HepG2 (cell line): ENCODE measurements around the gene HLF. TPM values are rescaled to one million over a fixed set of nuclear protein-coding genes. Genes with fewer than 3 reads are reported as not detected.

Source experiments
- CEBPB ChIP-seq: IDR thresholded peaks from 2 replicates; pipeline ENCODE4 v1.6.1; 2011; ENCODE audit warnings: low read depth, low read length, improper control_type of control experiment, borderline replicate concordance
- CHD4 ChIP-seq: fragments of 200-600 bp; sonication (generic); IDR thresholded peaks from 2 replicates; pipeline ENCODE4 v1.7.0; 2017; ENCODE audit warnings: mild to moderate bottlenecking, low read length, borderline replicate concordance
- ETS1 ChIP-seq: sonication (generic); formaldehyde crosslinking; IDR thresholded peaks from 2 replicates; pipeline ENCODE4 v1.4.0; 2020; ENCODE audit warnings: missing genetic modification reagents
- GTF2F1 ChIP-seq: fragments of 150-350 bp; IDR thresholded peaks from 2 replicates; pipeline ENCODE4 v1.6.1; 2014; ENCODE audit warnings: low read length
- HDAC1 ChIP-seq: sonication (generic); formaldehyde crosslinking; IDR thresholded peaks from 2 replicates; pipeline ENCODE4 v1.5.1; 2020; ENCODE audit warnings: mild to moderate bottlenecking, missing genetic modification reagents
- ISL2 ChIP-seq: sonication (generic); formaldehyde crosslinking; IDR thresholded peaks from 2 replicates; pipeline ENCODE4 v1.5.0; 2020; ENCODE audit warnings: missing genetic modification reagents
- MEIS1 ChIP-seq: sonication (generic); formaldehyde crosslinking; IDR thresholded peaks from 2 replicates; pipeline ENCODE4 v1.9.0; 2021; ENCODE audit warnings: mild to moderate bottlenecking, missing genetic modification reagents, moderate library complexity, borderline replicate concordance
- MEIS2 ChIP-seq: sonication (generic); formaldehyde crosslinking; IDR thresholded peaks from 2 replicates; pipeline ENCODE4 v1.9.0; 2021; ENCODE audit warnings: mild to moderate bottlenecking, missing genetic modification reagents
- MIER2 ChIP-seq: IDR thresholded peaks from 2 replicates; pipeline ENCODE4 v1.6.1; 2016; ENCODE audit warnings: missing biosample characterization, missing genetic modification reagents
- NKX3-1 ChIP-seq: sonication (generic); formaldehyde crosslinking; IDR thresholded peaks from 2 replicates; pipeline ENCODE4 v1.5.0; 2020; ENCODE audit warnings: missing genetic modification reagents
- PHF20 ChIP-seq: sonication (generic); formaldehyde crosslinking; IDR thresholded peaks from 2 replicates; pipeline ENCODE4 v1.5.0; 2020; ENCODE audit warnings: mild to moderate bottlenecking, missing genetic modification reagents
- SSRP1 ChIP-seq: IDR thresholded peaks from 2 replicates; pipeline ENCODE4 v1.6.1; 2016; ENCODE audit warnings: control low read depth
- TIGD3 ChIP-seq: sonication (generic); formaldehyde crosslinking; IDR thresholded peaks from 2 replicates; pipeline ENCODE4 v1.5.1; 2020; ENCODE audit warnings: mild to moderate bottlenecking, missing genetic modification reagents, borderline replicate concordance
- YY1 ChIP-seq: IDR thresholded peaks from 2 replicates; pipeline ENCODE4 v1.6.1; 2011; ENCODE audit warnings: low read length, low read depth, moderate library complexity, mild to moderate bottlenecking; ENCODE audit not compliant: insufficient read depth, insufficient replicate concordance
- ZBTB1 ChIP-seq: sonication (generic); formaldehyde crosslinking; IDR thresholded peaks from 2 replicates; pipeline ENCODE4 v1.4.0; 2020; ENCODE audit warnings: missing genetic modification reagents, borderline replicate concordance
- ZFP36L2 ChIP-seq: sonication (generic); formaldehyde crosslinking; IDR thresholded peaks from 2 replicates; pipeline ENCODE4 v1.4.0; 2020; ENCODE audit warnings: missing genetic modification reagents
- ZNF264 ChIP-seq: sonication (generic); formaldehyde crosslinking; IDR thresholded peaks from 2 replicates; pipeline ENCODE4 v1.4.0; 2020; ENCODE audit warnings: missing genetic modification reagents
- ZNF569 ChIP-seq: sonication (generic); formaldehyde crosslinking; IDR thresholded peaks from 2 replicates; pipeline ENCODE4 v1.5.0; 2020; ENCODE audit warnings: mild to moderate bottlenecking, missing genetic modification reagents, moderate library complexity, borderline replicate concordance
- ZNF644 ChIP-seq: IDR thresholded peaks from 2 replicates; pipeline ENCODE4 v1.6.1; 2016; ENCODE audit warnings: low read depth
- ZNF749 ChIP-seq: sonication (generic); formaldehyde crosslinking; IDR thresholded peaks from 2 replicates; pipeline ENCODE4 v1.8.0; 2022; ENCODE audit warnings: mild to moderate bottlenecking, missing genetic modification reagents, moderate library complexity, borderline replicate concordance
- ZNF766 ChIP-seq: sonication (generic); formaldehyde crosslinking; IDR thresholded peaks from 2 replicates; pipeline ENCODE4 v1.5.0; 2020; ENCODE audit warnings: missing genetic modification reagents, borderline replicate concordance
- ZNF776 ChIP-seq: sonication (generic); formaldehyde crosslinking; IDR thresholded peaks from 2 replicates; pipeline ENCODE4 v1.4.0; 2020; ENCODE audit warnings: mild to moderate bottlenecking, missing genetic modification reagents
- polyA plus RNA-seq, 8 experiments: library from polyadenylated mRNA; depleted of rRNA in 3 of 8; stranded (reverse) in 7 of 8; unstranded in 1 of 8; fragments of >200 nt; fragmentation: Illumina TruSeq in 4 of 8; extraction: Trizol in 4 of 8; gene quantifications; 2 replicates each; pipeline versions ENCODE4 v1.2.1 to v1.2.3, GENCODE V29; 2011 to 2016; ENCODE audit warnings: low read depth in 4 of 8, missing spikeins in 1 of 8, mixed read lengths in 1 of 8; ENCODE audit not compliant: insufficient read depth in 1 of 8
- total RNA-seq, 5 experiments: library from RNA; depleted of rRNA; stranded (reverse); fragments of >200 nt; fragmentation: Illumina TruSeq; extraction: Trizol; gene quantifications; 2 replicates each; pipeline ENCODE4 v1.2.3, GENCODE V29; 2016; ENCODE audit warnings: low read depth in 1 of 5
- TF ChIP-seq, protein P1 (sequence below): sonication (generic); formaldehyde crosslinking; IDR thresholded peaks from 2 replicates; pipeline ENCODE4 v1.5.0; 2020; ENCODE audit warnings: mild to moderate bottlenecking, missing genetic modification reagents, borderline replicate concordance
- TF ChIP-seq, protein P2 (sequence below): sonication (generic); formaldehyde crosslinking; IDR thresholded peaks from 2 replicates; pipeline ENCODE4 v1.5.1; 2020; ENCODE audit warnings: missing genetic modification reagents, mild to moderate bottlenecking, borderline replicate concordance
- TF ChIP-seq, protein P3 (sequence below): sonication (generic); formaldehyde crosslinking; IDR thresholded peaks from 2 replicates; pipeline ENCODE4 v1.5.0; 2020; ENCODE audit warnings: missing genetic modification reagents

Gene HLF
- total and polyA plus RNA-seq, 2 of the 13 experiments (the other 11 are each of a cell fraction or from before 2014, with no cell fraction given): 202 to 346 TPM

- peak; percentile 32; the same call in 1 of the 2 replicates for TF ChIP-seq ETS1 (CRISPR knock-in tag)
- no peak for TF ChIP-seq YY1
- TF ChIP-seq ZNF264: no peak
- TF ChIP-seq, protein P1, sequence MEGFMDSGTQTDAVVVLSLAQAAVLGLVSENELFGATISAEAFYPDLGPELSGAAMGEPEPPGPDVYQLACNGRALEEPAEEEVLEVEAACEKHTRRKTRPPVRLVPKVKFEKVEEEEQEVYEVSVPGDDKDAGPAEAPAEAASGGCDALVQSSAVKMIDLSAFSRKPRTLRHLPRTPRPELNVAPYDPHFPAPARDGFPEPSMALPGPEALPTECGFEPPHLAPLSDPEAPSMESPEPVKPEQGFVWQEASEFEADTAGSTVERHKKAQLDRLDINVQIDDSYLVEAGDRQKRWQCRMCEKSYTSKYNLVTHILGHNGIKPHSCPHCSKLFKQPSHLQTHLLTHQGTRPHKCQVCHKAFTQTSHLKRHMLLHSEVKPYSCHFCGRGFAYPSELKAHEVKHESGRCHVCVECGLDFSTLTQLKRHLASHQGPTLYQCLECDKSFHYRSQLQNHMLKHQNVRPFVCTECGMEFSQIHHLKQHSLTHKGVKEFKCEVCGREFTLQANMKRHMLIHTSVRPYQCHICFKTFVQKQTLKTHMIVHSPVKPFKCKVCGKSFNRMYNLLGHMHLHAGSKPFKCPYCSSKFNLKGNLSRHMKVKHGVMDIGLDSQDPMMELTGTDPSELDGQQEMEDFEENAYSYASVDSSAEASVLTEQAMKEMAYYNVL (CRISPR knock-in tag): no peak
- no peak for TF ChIP-seq ISL2 (CRISPR knock-in tag)
- no peak for TF ChIP-seq ZNF644 (CRISPR knock-in tag)
- TF ChIP-seq ZNF569 (CRISPR knock-in tag): no peak
- TF ChIP-seq ZFP36L2 (CRISPR knock-in tag): no peak
- TF ChIP-seq PHF20 (CRISPR knock-in tag): no peak
- peak; percentile 70; the same call in 1 of the 2 replicates for TF ChIP-seq NKX3-1
- TF ChIP-seq HDAC1 (CRISPR knock-in tag): peak; percentile 56
- TF ChIP-seq ZNF766 (CRISPR knock-in tag): no peak
- no peak for TF ChIP-seq SSRP1 (CRISPR knock-in tag)
- no peak for TF ChIP-seq CEBPB
- TF ChIP-seq MEIS1 (CRISPR knock-in tag): no peak
- no peak for TF ChIP-seq MIER2
- TF ChIP-seq ZNF749 (CRISPR knock-in tag): 0 out of 2 replicates have a peak, but pooled peaks have one; percentile 33
- TF ChIP-seq ZNF776: no peak
- TF ChIP-seq, protein P2, sequence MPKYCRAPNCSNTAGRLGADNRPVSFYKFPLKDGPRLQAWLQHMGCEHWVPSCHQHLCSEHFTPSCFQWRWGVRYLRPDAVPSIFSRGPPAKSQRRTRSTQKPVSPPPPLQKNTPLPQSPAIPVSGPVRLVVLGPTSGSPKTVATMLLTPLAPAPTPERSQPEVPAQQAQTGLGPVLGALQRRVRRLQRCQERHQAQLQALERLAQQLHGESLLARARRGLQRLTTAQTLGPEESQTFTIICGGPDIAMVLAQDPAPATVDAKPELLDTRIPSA (CRISPR knock-in tag): no peak
- TF ChIP-seq GTF2F1: no peak
- TF ChIP-seq TIGD3 (CRISPR knock-in tag): no peak
- TF ChIP-seq, protein P3, sequence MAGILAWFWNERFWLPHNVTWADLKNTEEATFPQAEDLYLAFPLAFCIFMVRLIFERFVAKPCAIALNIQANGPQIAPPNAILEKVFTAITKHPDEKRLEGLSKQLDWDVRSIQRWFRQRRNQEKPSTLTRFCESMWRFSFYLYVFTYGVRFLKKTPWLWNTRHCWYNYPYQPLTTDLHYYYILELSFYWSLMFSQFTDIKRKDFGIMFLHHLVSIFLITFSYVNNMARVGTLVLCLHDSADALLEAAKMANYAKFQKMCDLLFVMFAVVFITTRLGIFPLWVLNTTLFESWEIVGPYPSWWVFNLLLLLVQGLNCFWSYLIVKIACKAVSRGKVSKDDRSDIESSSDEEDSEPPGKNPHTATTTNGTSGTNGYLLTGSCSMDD: no peak
- TF ChIP-seq MEIS2 (CRISPR knock-in tag): no peak
- no peak for TF ChIP-seq CHD4
- TF ChIP-seq ZBTB1 (CRISPR knock-in tag): no peak
Measured at GRCh38 chr17:55267777-55268648, 3.3 kb downstream of the HLF start (continued).
